Epithelial cell of esophagus (primary cell): Measurements from ENCODE around the gene ACTN4.

Experiments used
- DNase-seq: peaks from one replicate; pipeline ENCODE4 v3.0.0; 2010; ENCODE audit warnings: low read depth
- H3K4me3 ChIP-seq: 2 replicates; pipeline ENCODE4 v1.5.1; 2011; ENCODE audit warnings: mild to moderate bottlenecking, low read length, control low read depth
- TF ChIP-seq, protein P1 (sequence below): IDR thresholded peaks from 2 replicates; pipeline ENCODE4 v1.5.1; 2011; ENCODE audit warnings: low read depth, mild to moderate bottlenecking, low read length, control low read depth, inconsistent platforms; ENCODE audit not compliant: insufficient read depth; ENCODE audit errors: missing control alignments

Gene ACTN4

DNA sequence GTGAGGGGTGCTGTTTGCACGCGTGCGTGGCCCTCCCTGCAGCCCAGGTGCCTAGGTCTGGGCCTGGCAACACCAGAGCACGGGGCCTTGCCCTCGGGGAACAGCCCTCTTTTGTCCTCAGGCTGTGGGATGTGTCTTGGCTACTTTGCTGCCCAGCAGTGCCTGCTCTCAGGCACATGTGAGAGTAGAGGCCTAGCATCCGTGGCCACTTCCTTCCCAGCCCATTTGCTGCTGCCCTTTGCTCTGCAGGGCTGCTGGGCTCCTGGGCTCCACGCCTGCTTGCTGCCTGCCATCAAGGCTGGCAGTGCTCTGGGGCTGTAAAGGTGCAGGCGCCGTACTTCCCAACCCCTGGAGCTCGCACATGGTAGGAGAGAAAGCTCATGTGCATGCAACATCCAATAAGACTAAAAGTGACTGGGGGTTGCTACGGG is 50.2 kb downstream of the ACTN4 start:
- no peak overlapping the region for H3K4me3 ChIP-seq
- TF ChIP-seq, protein P1, sequence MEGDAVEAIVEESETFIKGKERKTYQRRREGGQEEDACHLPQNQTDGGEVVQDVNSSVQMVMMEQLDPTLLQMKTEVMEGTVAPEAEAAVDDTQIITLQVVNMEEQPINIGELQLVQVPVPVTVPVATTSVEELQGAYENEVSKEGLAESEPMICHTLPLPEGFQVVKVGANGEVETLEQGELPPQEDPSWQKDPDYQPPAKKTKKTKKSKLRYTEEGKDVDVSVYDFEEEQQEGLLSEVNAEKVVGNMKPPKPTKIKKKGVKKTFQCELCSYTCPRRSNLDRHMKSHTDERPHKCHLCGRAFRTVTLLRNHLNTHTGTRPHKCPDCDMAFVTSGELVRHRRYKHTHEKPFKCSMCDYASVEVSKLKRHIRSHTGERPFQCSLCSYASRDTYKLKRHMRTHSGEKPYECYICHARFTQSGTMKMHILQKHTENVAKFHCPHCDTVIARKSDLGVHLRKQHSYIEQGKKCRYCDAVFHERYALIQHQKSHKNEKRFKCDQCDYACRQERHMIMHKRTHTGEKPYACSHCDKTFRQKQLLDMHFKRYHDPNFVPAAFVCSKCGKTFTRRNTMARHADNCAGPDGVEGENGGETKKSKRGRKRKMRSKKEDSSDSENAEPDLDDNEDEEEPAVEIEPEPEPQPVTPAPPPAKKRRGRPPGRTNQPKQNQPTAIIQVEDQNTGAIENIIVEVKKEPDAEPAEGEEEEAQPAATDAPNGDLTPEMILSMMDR = no peak
- DNase-seq = no peak

GRCh38 chr19:38698225-38699026 is 51.0 kb downstream of the ACTN4 start:
- H3K4me3 ChIP-seq = no peak overlapping the region
- TF ChIP-seq, protein P1 = no peak
- DNase-seq = no peak

GRCh38 chr19:38699027-38699346 is 51.5 kb downstream of the ACTN4 start:
- H3K4me3 ChIP-seq = no peak overlapping the region
- TF ChIP-seq, protein P1 = peak; percentile 22
- peak; percentile 95 for DNase-seq

GRCh38 chr19:38699647-38700349 is 52.3 kb downstream of the ACTN4 start:
- DNase-seq = no peak
- TF ChIP-seq, protein P1 = no peak
- H3K4me3 ChIP-seq = no peak overlapping the region

- DNase-seq = no peak
- TF ChIP-seq, protein P1 = no peak
- no peak overlapping the region for H3K4me3 ChIP-seq
These were observed 53.0 kb downstream of the ACTN4 start for GRCh38 chr19:38700350-38700901.

DNA sequence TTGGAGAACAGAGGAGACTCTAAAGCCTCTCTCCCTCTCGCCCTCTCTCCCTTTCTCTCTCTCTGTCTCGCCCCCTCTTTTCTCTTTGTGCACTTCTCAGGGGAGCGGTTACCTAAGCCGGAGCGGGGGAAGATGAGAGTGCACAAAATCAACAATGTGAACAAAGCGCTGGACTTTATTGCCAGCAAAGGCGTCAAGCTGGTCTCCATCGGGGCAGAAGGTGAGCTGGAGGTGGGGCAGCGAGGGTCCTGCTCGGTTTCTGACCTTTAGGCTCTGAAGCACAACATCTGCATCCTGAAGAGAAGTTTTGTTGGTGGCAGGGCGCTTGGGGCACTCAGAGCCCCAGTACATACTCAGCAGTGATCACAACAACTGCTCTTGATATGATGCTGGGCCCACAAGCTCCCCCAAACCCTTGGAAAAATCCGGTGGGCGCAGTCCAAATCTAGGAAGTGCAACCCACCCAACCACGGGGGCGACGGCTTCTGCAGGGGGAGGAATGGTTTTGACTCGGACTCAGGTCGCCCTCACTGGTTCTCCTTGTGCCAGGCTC is 53.5 kb downstream of the ACTN4 start:
- no peak overlapping the region for H3K4me3 ChIP-seq
- no peak for DNase-seq
- TF ChIP-seq, protein P1 = no peak
